ENCODE results near the gene PDIA2. TPM values are rescaled to one million over a fixed set of nuclear protein-coding genes. Genes with fewer than 3 reads are reported as not detected.

PDIA2 gene, protein sequence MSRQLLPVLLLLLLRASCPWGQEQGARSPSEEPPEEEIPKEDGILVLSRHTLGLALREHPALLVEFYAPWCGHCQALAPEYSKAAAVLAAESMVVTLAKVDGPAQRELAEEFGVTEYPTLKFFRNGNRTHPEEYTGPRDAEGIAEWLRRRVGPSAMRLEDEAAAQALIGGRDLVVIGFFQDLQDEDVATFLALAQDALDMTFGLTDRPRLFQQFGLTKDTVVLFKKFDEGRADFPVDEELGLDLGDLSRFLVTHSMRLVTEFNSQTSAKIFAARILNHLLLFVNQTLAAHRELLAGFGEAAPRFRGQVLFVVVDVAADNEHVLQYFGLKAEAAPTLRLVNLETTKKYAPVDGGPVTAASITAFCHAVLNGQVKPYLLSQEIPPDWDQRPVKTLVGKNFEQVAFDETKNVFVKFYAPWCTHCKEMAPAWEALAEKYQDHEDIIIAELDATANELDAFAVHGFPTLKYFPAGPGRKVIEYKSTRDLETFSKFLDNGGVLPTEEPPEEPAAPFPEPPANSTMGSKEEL
- not detected in 2 replicates for total RNA-seq

DNA sequence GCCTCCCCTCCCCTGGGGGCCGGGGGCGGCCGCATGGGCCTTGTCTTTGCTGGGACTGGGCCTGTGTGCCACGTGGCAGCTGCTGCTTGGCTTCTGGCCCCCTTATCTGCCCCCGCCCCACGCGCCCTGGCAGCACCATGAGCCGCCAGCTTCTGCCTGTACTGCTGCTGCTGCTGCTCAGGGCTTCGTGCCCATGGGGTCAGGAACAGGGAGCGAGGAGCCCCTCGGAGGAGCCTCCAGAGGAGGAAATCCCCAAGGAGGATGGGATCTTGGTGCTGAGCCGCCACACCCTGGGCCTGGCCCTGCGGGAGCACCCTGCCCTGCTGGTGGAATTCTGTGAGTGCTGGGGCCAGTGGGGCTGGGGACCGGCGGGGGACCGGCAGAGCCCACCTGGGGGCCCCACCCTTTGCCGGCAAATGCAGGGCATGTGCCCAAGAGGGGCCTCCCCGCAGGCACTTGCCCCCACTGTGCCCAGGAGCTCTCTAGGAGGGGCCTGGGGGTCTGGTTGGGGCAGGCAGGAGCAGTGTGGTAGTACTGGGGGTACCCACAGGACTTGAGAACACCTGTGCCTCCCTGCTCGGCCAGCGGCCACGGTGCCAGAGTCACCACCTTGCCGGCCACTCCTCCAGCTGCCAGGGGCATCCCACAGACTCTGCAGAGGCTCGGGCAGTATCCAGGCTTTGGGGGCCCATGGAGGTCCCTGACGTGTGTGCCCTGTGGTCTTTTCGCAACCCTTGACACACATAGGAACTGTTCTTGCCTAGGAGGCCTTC, at the start of gene PDIA2:
PDIA2 (plus strand) TSS at position 132 of the 773 bp plus-strand sequence; CDS start at position 138, 6 bp downstream.

DNA sequence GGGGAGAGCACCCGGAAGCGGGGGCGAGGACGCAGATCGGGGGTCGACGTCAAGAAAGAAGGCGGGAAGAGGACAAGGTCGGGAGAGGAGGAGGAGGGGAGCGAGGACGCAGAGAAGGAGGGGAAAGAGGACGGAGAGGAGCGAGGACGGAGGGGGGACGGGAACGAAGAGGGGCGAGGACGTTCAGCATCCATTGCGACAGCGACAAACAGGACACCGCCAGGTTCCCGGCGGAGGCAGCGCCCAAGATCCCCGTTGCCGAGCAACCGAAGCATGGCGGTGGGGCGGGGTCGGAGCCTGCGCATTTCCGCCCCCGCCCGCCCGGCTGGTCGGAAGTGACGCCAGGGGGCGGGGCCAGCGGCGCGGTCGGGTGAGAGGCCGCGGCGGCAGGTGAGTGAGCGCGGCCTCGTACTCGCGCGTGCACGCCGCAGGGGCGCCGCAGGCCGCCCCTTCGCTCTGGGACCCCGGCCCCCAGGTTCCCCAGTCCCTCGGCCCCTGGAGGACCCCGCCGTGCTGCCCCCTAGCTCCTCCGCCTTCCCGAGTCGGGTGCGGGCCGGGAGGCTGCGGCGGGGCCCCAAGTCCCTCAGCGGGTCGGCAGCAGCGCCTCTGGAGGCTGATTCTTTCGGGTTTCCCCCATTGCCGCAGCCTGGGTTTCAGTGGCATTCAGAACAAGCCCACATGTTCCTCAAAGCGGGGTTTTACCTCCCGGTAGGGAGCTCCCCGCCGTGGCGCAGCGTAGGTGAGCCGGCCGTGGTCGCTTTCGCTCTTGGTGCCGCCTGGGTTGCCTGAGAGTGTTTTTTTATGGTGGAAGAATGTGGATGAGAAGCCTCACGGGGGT, 48.3 kb upstream of the PDIA2 start, which contains the start of gene FAM234A:
FAM234A (plus strand) TSS at position 354 of the 838 bp plus-strand sequence. CDS start 19,593 bp downstream, outside the sequence.

DNA sequence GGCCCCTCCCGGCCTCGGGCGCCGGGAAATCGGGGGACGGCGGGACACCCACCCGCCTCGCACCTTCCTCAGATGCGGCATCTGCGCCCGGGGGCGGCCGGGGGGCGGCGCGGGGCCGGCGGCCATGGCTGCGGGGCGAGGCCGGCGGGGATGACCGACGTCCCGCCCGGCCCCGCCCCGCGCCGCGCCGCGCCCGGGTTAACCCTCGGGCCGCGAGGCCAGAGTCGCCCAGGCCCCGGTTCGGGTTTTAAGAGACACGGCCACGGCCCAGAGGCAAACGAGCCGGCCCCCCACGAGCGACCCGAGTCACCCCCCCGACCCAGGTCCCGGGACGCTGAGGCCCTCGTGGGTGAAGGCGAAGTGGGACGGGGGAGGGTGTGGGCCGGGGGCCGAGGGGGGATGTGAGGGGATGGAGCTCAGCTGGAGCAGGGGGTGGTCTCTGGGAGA, 7.2 kb upstream of the PDIA2 start, which contains the start of gene RGS11:
RGS11 (minus strand) TSS at position 159 of the 447 bp plus-strand sequence; CDS start at position 126, 33 bp downstream.

DNA sequence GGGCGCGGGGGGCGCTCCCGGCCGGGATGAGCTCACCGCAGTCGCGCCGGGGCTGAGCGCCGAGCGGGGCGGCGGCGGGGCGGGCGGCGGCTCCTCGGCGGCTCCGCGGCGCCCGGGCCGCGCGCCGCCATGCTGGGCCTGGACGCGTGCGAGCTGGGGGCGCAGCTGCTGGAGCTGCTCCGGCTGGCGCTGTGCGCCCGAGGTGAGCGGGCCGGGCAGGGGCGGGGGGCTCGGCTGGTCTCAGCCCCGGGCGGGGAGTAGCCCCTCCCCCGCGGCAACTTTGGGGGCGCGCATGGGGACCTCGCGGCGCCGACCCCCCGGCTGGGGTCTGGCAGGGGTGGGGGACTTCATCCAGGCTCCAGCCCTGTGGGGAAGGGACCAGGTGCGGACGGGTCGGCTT, 2.4 kb upstream of the PDIA2 start, which contains the start of gene ARHGDIG:
ARHGDIG (plus strand) TSS at position 40 of the 400 bp plus-strand sequence; CDS start at position 130, 90 bp downstream.

Other genes starting within 250 kb of the PDIA2 start
- gene POLR3K, start 229.6 kb upstream of the PDIA2 start, total RNA-seq, result 0.97 and 1.1 TPM in 2 replicates
- 9.0 and 9.6 TPM in 2 replicates for gene SNRNP25, start 229.3 kb upstream of the PDIA2 start, total RNA-seq
- 42.4 and 44.0 TPM in 2 replicates for gene RHBDF1, start 210.5 kb upstream of the PDIA2 start, total RNA-seq
- 133 and 153 TPM in 2 replicates for gene MPG, start 204.9 kb upstream of the PDIA2 start, total RNA-seq
- 10.0 and 14.8 TPM in 2 replicates for gene NPRL3, start 144.5 kb upstream of the PDIA2 start, total RNA-seq
- gene HBZ, start 130.5 kb upstream of the PDIA2 start, total RNA-seq, result not detected in 2 replicates
- gene HBM, start 117.2 kb upstream of the PDIA2 start, total RNA-seq, result not detected in 2 replicates
- not detected in 2 replicates for gene HBA2, start 110.3 kb upstream of the PDIA2 start, total RNA-seq
- not detected in 2 replicates for gene HBA1, start 106.5 kb upstream of the PDIA2 start, total RNA-seq
- gene HBQ1, start 102.7 kb upstream of the PDIA2 start, total RNA-seq, result not detected in 2 replicates
- 30.8 and 40.6 TPM in 2 replicates for gene LUC7L, start 53.7 kb upstream of the PDIA2 start, total RNA-seq
- 84.5 and 89.4 TPM in 2 replicates for gene FAM234A, start 48.3 kb upstream of the PDIA2 start, total RNA-seq
- 2.2 and 3.2 TPM in 2 replicates for gene RGS11, start 7.2 kb upstream of the PDIA2 start, total RNA-seq
- gene ARHGDIG, start 2.6 kb upstream of the PDIA2 start, total RNA-seq, result not detected in 2 replicates
- gene AXIN1, start 69.6 kb downstream of the PDIA2 start, total RNA-seq, result 20.0 and 28.6 TPM in 2 replicates
- 54.7 and 57.2 TPM in 2 replicates for gene MRPL28, start 87.4 kb downstream of the PDIA2 start, total RNA-seq
- gene PGAP6, start 98.8 kb downstream of the PDIA2 start, total RNA-seq, result 46.3 and 54.8 TPM in 2 replicates
- gene NME4, start 114.0 kb downstream of the PDIA2 start, total RNA-seq, result 122 and 127 TPM in 2 replicates
- 25.0 and 25.2 TPM in 2 replicates for gene DECR2, start 118.7 kb downstream of the PDIA2 start, total RNA-seq
- 21.6 and 24.3 TPM in 2 replicates for gene RAB11FIP3, start 142.5 kb downstream of the PDIA2 start, total RNA-seq
- 44.9 and 60.5 TPM in 2 replicates for gene CAPN15, start 244.5 kb downstream of the PDIA2 start, total RNA-seq